Fibroblast of lung (primary cell): ENCODE results near the gene CCDC142. TPM values are rescaled to one million over a fixed set of nuclear protein-coding genes. Genes with fewer than 3 reads are reported as not detected.
A peak's percentile ranks its signal among the peaks of the same experiment; 100 is the strongest.

Experiments used
- DNase-seq, 2 donors: peaks; one replicate each; pipeline versions ENCODE4 v3.0.0 to v3.0.0-alpha.2; 2010; ENCODE audit warnings: low read depth in 2 of 2
- H2AFZ ChIP-seq: 2 replicates; pipeline ENCODE4 v1.5.1; 2012; ENCODE audit warnings: low read length, control low read depth, inconsistent platforms
- H3K27ac ChIP-seq: 2 replicates; pipeline ENCODE4 v1.5.1; 2011; ENCODE audit warnings: low read length, control low read depth; ENCODE audit not compliant: insufficient read depth
- H3K27me3 ChIP-seq: 2 replicates; pipeline ENCODE4 v1.5.1; 2011; ENCODE audit warnings: mild to moderate bottlenecking, low read length; ENCODE audit not compliant: control insufficient read depth, insufficient read depth
- H3K36me3 ChIP-seq: 2 replicates; pipeline ENCODE4 v1.5.1; 2011; ENCODE audit warnings: low read length; ENCODE audit not compliant: control insufficient read depth, insufficient read depth
- H3K4me1 ChIP-seq: 2 replicates; pipeline ENCODE4 v1.5.1; 2011; ENCODE audit warnings: low read length; ENCODE audit not compliant: control insufficient read depth, insufficient read depth; ENCODE audit errors: extremely low read depth
- H3K4me2 ChIP-seq: 2 replicates; pipeline ENCODE4 v1.5.1; 2011; ENCODE audit warnings: low read length, control low read depth; ENCODE audit not compliant: insufficient read depth; ENCODE audit errors: extremely low read depth
- H3K4me3 ChIP-seq, 4 experiments: fragments of 200-600 bp in 1 of 4; sonication (generic) in 1 of 4; replicated peaks in 1 of 4; 2 replicates each; pipeline ENCODE4 v1.5.1; 2011 to 2016; ENCODE audit warnings: low read length in 4 of 4, low read depth in 3 of 4, mild to moderate bottlenecking in 3 of 4, control low read depth in 2 of 4, inconsistent platforms in 1 of 4, mixed read lengths in 1 of 4; ENCODE audit not compliant: insufficient read depth in 1 of 4; ENCODE audit errors: control extremely low read depth in 1 of 4
- H3K79me2 ChIP-seq: 2 replicates; pipeline ENCODE4 v1.5.1; 2012; ENCODE audit warnings: mild to moderate bottlenecking, low read length, inconsistent platforms; ENCODE audit not compliant: control insufficient read depth, insufficient read depth
- H3K9ac ChIP-seq: 2 replicates; pipeline ENCODE4 v1.5.1; 2011; ENCODE audit warnings: mild to moderate bottlenecking, low read length, control low read depth; ENCODE audit not compliant: insufficient read depth
- H3K9me3 ChIP-seq: 2 replicates; pipeline ENCODE4 v1.5.1; 2012; ENCODE audit warnings: low read depth, low read length; ENCODE audit not compliant: control insufficient read depth, insufficient read depth
- H4K20me1 ChIP-seq: 2 replicates; pipeline ENCODE4 v1.5.1; 2011; ENCODE audit warnings: low read length; ENCODE audit not compliant: control insufficient read depth, insufficient read depth; ENCODE audit errors: extremely low read depth
- CTCF ChIP-seq, 2 donors: IDR thresholded peaks in 1 of 2; conservative IDR thresholded peaks in 1 of 2; 1 replicate in 1 of 2; 2 replicates in 1 of 2; pipeline ENCODE4 v1.5.1; 2011 to 2012; ENCODE audit warnings: low read length in 2 of 2, control low read depth in 1 of 2, inconsistent platforms in 1 of 2, low read depth in 1 of 2, mild to moderate bottlenecking in 1 of 2
- EZH2 ChIP-seq: IDR thresholded peaks from 2 replicates; pipeline ENCODE4 v1.5.1; 2012; ENCODE audit warnings: low read length, control low read depth, mild to moderate bottlenecking; ENCODE audit errors: missing control alignments
- polyA plus RNA-seq, 2 donors: library from polyadenylated mRNA; depleted of rRNA in 1 of 2; stranded (reverse) in 1 of 2; unstranded in 1 of 2; fragments of >200 nt; gene quantifications; 2 replicates each; pipeline ENCODE4 v1.2.1, GENCODE V29; 2011 to 2012; ENCODE audit warnings: missing spikeins in 1 of 2
- total RNA-seq: library from RNA; depleted of rRNA; stranded (reverse); fragments of >200 nt; gene quantifications from 2 replicates; pipeline ENCODE4 v1.2.1, GENCODE V29; 2014

The CCDC142 gene
- total and polyA plus RNA-seq, 2 donors (not counting 1 experiment from before 2014, with no cell fraction given), result 3.8 to 21.3 TPM

GRCh38 chr2:74481961-74482800 is 617 bp downstream of the CCDC142 start:
- Histone ChIP-seq H3K79me2 (peaks cover 24% of the 10 kb centered on the region), H4K20me1 (no peaks in the 10 kb centered on the region), H3K27me3 (no peaks in the 10 kb centered on the region), H3K4me1 (peaks cover 8% of the 10 kb centered on the region), H3K27ac (peak overlapping the region; percentile 85), H3K4me2 (peak overlapping the region; percentile 92), H3K9me3 (no peaks in the 10 kb centered on the region), H2AFZ (peak overlapping the region; percentile 94), H3K9ac (peak overlapping the region; percentile 74), H3K36me3 (peaks cover 8% of the 10 kb centered on the region), H3K4me3 (peak overlapping the region; percentile 74 to 99 (median 86))
- peak in 1 of 2 donors; percentile 36 for DNase-seq
- TF ChIP-seq EZH2 (no peak), CTCF (conservative IDR thresholded peaks at IDR 0.05 in 1 of 2, IDR thresholded peaks at IDR 0.05 in 1 of 2; ENCODE audit: low read depth in 1 of 2, low read length in 2 of 2) (no peak)

GRCh38 chr2:74481431-74481830 is 1.4 kb downstream of the CCDC142 start:
- no peaks in the 10 kb centered on the region for H3K27me3 ChIP-seq
- TF ChIP-seq CTCF (conservative IDR thresholded peaks at IDR 0.05 in 1 of 2, IDR thresholded peaks at IDR 0.05 in 1 of 2; ENCODE audit: low read depth in 1 of 2, low read length in 2 of 2), result no peak
- no peak for TF ChIP-seq EZH2
- H3K4me3 ChIP-seq, result peak overlapping the region; percentile 74 to 99 (median 86)
- H3K4me1 ChIP-seq, result peaks cover 8% of the 10 kb centered on the region
- H3K27ac ChIP-seq, result peak overlapping the region; percentile 85
- H3K9me3 ChIP-seq, result no peaks in the 10 kb centered on the region
- H3K36me3 ChIP-seq, result peaks cover 6% of the 10 kb centered on the region
- no peaks in the 10 kb centered on the region for H4K20me1 ChIP-seq
- H3K4me2 ChIP-seq, result peak overlapping the region; percentile 92
- peaks cover 24% of the 10 kb centered on the region for H3K79me2 ChIP-seq
- peak in 1 of 2 donors; percentile 11 for DNase-seq
- H2AFZ ChIP-seq, result no peak overlapping the region
- no peak overlapping the region for H3K9ac ChIP-seq

- Histone ChIP-seq H3K27me3 (no peaks in the 10 kb centered on the region), H3K79me2 (no peaks in the 10 kb centered on the region), H3K9ac (no peak overlapping the region), H4K20me1 (no peaks in the 10 kb centered on the region), H3K9me3 (no peaks in the 10 kb centered on the region), H3K4me3 (no peak overlapping the region), H3K27ac (no peak overlapping the region), H3K36me3 (peaks cover 11% of the 10 kb centered on the region), H3K4me1 (peaks cover 2% of the 10 kb centered on the region), H2AFZ (no peak overlapping the region), H3K4me2 (no peak overlapping the region)
- TF ChIP-seq CTCF (conservative IDR thresholded peaks at IDR 0.05 in 1 of 2, IDR thresholded peaks at IDR 0.05 in 1 of 2; ENCODE audit: low read depth in 1 of 2, low read length in 2 of 2) (peak; percentile 7 to 41), EZH2 (no peak)
- no peak for DNase-seq
These were observed 7.9 kb downstream of the CCDC142 start for GRCh38 chr2:74474899-74475298.
